ENCODE data around the gene RAB26. TPM values are rescaled to one million over a fixed set of nuclear protein-coding genes. Genes with fewer than 3 reads are reported as not detected.
"Not testable (repeated sequence)": the region's sequence is repeated elsewhere in the genome, so short reads cannot be mapped to it uniquely, and the experiment has no call there.

RAB26 gene
- polyA plus RNA-seq (2013) = 0.50 TPM

GRCh38 chr16:2147981-2148671 is at the start of gene RAB26:
Gene RAB26 (plus strand): TSS chr16:2148625. CDS start chr16:2148784, 159 bp downstream.
- CTCF ChIA-PET = interaction anchor here (0.5 to 3.5 kb wide), 13 partner anchors 9 to 1412 kb away, joined by 3 to 24 read pairs (median 4); no protein-coding TSS in a partner anchor
- POLR2A ChIA-PET = interaction anchor here (0.9 to 1.7 kb wide), 3 partner anchors 27 to 156 kb away, joined by 3 to 5 read pairs (median 4); partner anchors contain the start of gene ECI1
- Histone ChIP-seq H3K36me3 (ENCODE audit: control insufficient read depth in 4 of 4, insufficient read depth in 4 of 4, low read length in 3 of 4) (peaks cover 2 to 23% (median 15%) of the 10 kb centered on the region in 4 experiments), H3K27ac (ENCODE audit: insufficient read depth in 1 of 2, low read depth in 1 of 2, low read length in 2 of 2, poor library complexity in 1 of 2, severe bottlenecking in 2 of 2) (no peak within 1 kb of the TSS), H3K9me3 (ENCODE audit: control extremely low read depth in 1 of 5, control insufficient read depth in 4 of 5, insufficient read depth in 2 of 5, low read depth in 1 of 5, low read length in 4 of 5) (no peaks in the 10 kb centered on the region), H3K27me3 (replicated peaks in 2 of 5; ENCODE audit: control insufficient read depth in 4 of 5, insufficient read depth in 5 of 5, low read length in 4 of 5) (no peaks in the 10 kb centered on the region), H3K4me3 (ENCODE audit: control insufficient read depth in 1 of 7, extremely low read depth in 1 of 7, insufficient read depth in 4 of 7, low read depth in 2 of 7, low read length in 6 of 7) (peak within 1 kb of the TSS in 6 of 7 experiments; percentile 42 to 73 (median 54)), H3K4me1 (ENCODE audit: control extremely low read depth in 1 of 4, control insufficient read depth in 4 of 4, insufficient read depth in 4 of 4, low read length in 3 of 4) (peaks cover 0 to 62% (median 38%) of the 10 kb centered on the region in 4 experiments)
- peak; percentile 30 to 68 (median 62) for DNase-seq
- WGBS (ENCODE audit: insufficient coverage) = under 1% methylated on average over 32 of the region's 55 CpGs

- CTCF ChIA-PET; POLR2A ChIA-PET; H3K27ac ChIP-seq (ENCODE audit: insufficient read depth in 1 of 2, low read depth in 1 of 2, low read length in 2 of 2, poor library complexity in 1 of 2, severe bottlenecking in 2 of 2); DNase-seq; H3K27me3 ChIP-seq (replicated peaks in 2 of 5; ENCODE audit: control insufficient read depth in 4 of 5, insufficient read depth in 5 of 5, low read length in 4 of 5); H3K4me3 ChIP-seq (ENCODE audit: control insufficient read depth in 1 of 7, extremely low read depth in 1 of 7, insufficient read depth in 4 of 7, low read depth in 2 of 7, low read length in 6 of 7); H3K9me3 ChIP-seq (ENCODE audit: control extremely low read depth in 1 of 5, control insufficient read depth in 4 of 5, insufficient read depth in 2 of 5, low read depth in 1 of 5, low read length in 4 of 5); H3K4me1 ChIP-seq (ENCODE audit: control extremely low read depth in 1 of 4, control insufficient read depth in 4 of 4, insufficient read depth in 4 of 4, low read length in 3 of 4): not testable (repeated sequence)
- peaks cover 2 to 34% (median 12%) of the 10 kb centered on the region in 4 experiments for H3K36me3 ChIP-seq (ENCODE audit: control insufficient read depth in 4 of 4, insufficient read depth in 4 of 4, low read length in 3 of 4)
- 96% methylated on average over 8 of the region's 16 CpGs for WGBS (ENCODE audit: insufficient coverage)
Measured at GRCh38 chr16:2101581-2101980, 46.8 kb upstream of the RAB26 start.

GRCh38 chr16:2102471-2102870 is 46.0 kb upstream of the RAB26 start:
- Histone ChIP-seq H3K9me3 (ENCODE audit: control extremely low read depth in 1 of 5, control insufficient read depth in 4 of 5, insufficient read depth in 2 of 5, low read depth in 1 of 5, low read length in 4 of 5) (no peaks in the 10 kb centered on the region), H3K4me3 (ENCODE audit: control insufficient read depth in 1 of 7, extremely low read depth in 1 of 7, insufficient read depth in 4 of 7, low read depth in 2 of 7, low read length in 6 of 7) (no peak overlapping the region), H3K27me3 (replicated peaks in 2 of 5; ENCODE audit: control insufficient read depth in 4 of 5, insufficient read depth in 5 of 5, low read length in 4 of 5) (no peaks in the 10 kb centered on the region), H3K27ac (ENCODE audit: insufficient read depth in 1 of 2, low read depth in 1 of 2, low read length in 2 of 2, poor library complexity in 1 of 2, severe bottlenecking in 2 of 2) (no peak overlapping the region), H3K36me3 (ENCODE audit: control insufficient read depth in 4 of 4, insufficient read depth in 4 of 4, low read length in 3 of 4) (peaks cover 2 to 28% (median 7%) of the 10 kb centered on the region in 4 experiments), H3K4me1 (ENCODE audit: control extremely low read depth in 1 of 4, control insufficient read depth in 4 of 4, insufficient read depth in 4 of 4, low read length in 3 of 4) (no peaks in the 10 kb centered on the region)
- POLR2A ChIA-PET = no interaction called here
- DNase-seq = no peak
- 96% methylated on average over 16 of the region's 19 CpGs for WGBS (ENCODE audit: insufficient coverage)
- CTCF ChIA-PET = no interaction called here

GRCh38 chr16:2104464-2104863 is 44.0 kb upstream of the RAB26 start:
- 100% methylated on average over 2 of the region's 20 CpGs for WGBS (ENCODE audit: insufficient coverage)
- H3K36me3 ChIP-seq (ENCODE audit: control insufficient read depth in 4 of 4, insufficient read depth in 4 of 4, low read length in 3 of 4) = peaks cover 2 to 36% (median 7%) of the 10 kb centered on the region in 4 experiments
- H3K27me3 ChIP-seq (replicated peaks in 2 of 5; ENCODE audit: control insufficient read depth in 4 of 5, insufficient read depth in 5 of 5, low read length in 4 of 5); H3K4me3 ChIP-seq (ENCODE audit: control insufficient read depth in 1 of 7, extremely low read depth in 1 of 7, insufficient read depth in 4 of 7, low read depth in 2 of 7, low read length in 6 of 7); DNase-seq; H3K4me1 ChIP-seq (ENCODE audit: control extremely low read depth in 1 of 4, control insufficient read depth in 4 of 4, insufficient read depth in 4 of 4, low read length in 3 of 4); CTCF ChIA-PET; H3K9me3 ChIP-seq (ENCODE audit: control extremely low read depth in 1 of 5, control insufficient read depth in 4 of 5, insufficient read depth in 2 of 5, low read depth in 1 of 5, low read length in 4 of 5); POLR2A ChIA-PET; H3K27ac ChIP-seq (ENCODE audit: insufficient read depth in 1 of 2, low read depth in 1 of 2, low read length in 2 of 2, poor library complexity in 1 of 2, severe bottlenecking in 2 of 2): not testable (repeated sequence)

GRCh38 chr16:2105291-2105690 is 43.1 kb upstream of the RAB26 start:
- H3K27me3 ChIP-seq (replicated peaks in 2 of 5; ENCODE audit: control insufficient read depth in 4 of 5, insufficient read depth in 5 of 5, low read length in 4 of 5); H3K4me1 ChIP-seq (ENCODE audit: control extremely low read depth in 1 of 4, control insufficient read depth in 4 of 4, insufficient read depth in 4 of 4, low read length in 3 of 4); DNase-seq; H3K4me3 ChIP-seq (ENCODE audit: control insufficient read depth in 1 of 7, extremely low read depth in 1 of 7, insufficient read depth in 4 of 7, low read depth in 2 of 7, low read length in 6 of 7); H3K9me3 ChIP-seq (ENCODE audit: control extremely low read depth in 1 of 5, control insufficient read depth in 4 of 5, insufficient read depth in 2 of 5, low read depth in 1 of 5, low read length in 4 of 5); POLR2A ChIA-PET; CTCF ChIA-PET; H3K27ac ChIP-seq (ENCODE audit: insufficient read depth in 1 of 2, low read depth in 1 of 2, low read length in 2 of 2, poor library complexity in 1 of 2, severe bottlenecking in 2 of 2): not testable (repeated sequence)
- peaks cover 2 to 38% (median 3%) of the 10 kb centered on the region in 4 experiments for H3K36me3 ChIP-seq (ENCODE audit: control insufficient read depth in 4 of 4, insufficient read depth in 4 of 4, low read length in 3 of 4)
- 98% methylated on average over 17 of the region's 21 CpGs for WGBS (ENCODE audit: insufficient coverage)

- WGBS (ENCODE audit: insufficient coverage) = 97% methylated on average over 6 of the region's 22 CpGs
- H3K36me3 ChIP-seq (ENCODE audit: control insufficient read depth in 4 of 4, insufficient read depth in 4 of 4, low read length in 3 of 4) = peaks cover 2 to 40% (median 4%) of the 10 kb centered on the region in 4 experiments
- H3K4me3 ChIP-seq (ENCODE audit: control insufficient read depth in 1 of 7, extremely low read depth in 1 of 7, insufficient read depth in 4 of 7, low read depth in 2 of 7, low read length in 6 of 7); H3K27ac ChIP-seq (ENCODE audit: insufficient read depth in 1 of 2, low read depth in 1 of 2, low read length in 2 of 2, poor library complexity in 1 of 2, severe bottlenecking in 2 of 2); DNase-seq; H3K4me1 ChIP-seq (ENCODE audit: control extremely low read depth in 1 of 4, control insufficient read depth in 4 of 4, insufficient read depth in 4 of 4, low read length in 3 of 4); H3K9me3 ChIP-seq (ENCODE audit: control extremely low read depth in 1 of 5, control insufficient read depth in 4 of 5, insufficient read depth in 2 of 5, low read depth in 1 of 5, low read length in 4 of 5); POLR2A ChIA-PET; H3K27me3 ChIP-seq (replicated peaks in 2 of 5; ENCODE audit: control insufficient read depth in 4 of 5, insufficient read depth in 5 of 5, low read length in 4 of 5); CTCF ChIA-PET: not testable (repeated sequence)
Measured at GRCh38 chr16:2105769-2106168, 42.7 kb upstream of the RAB26 start.

GRCh38 chr16:2106211-2106610 is 42.2 kb upstream of the RAB26 start:
- H3K27ac ChIP-seq (ENCODE audit: insufficient read depth in 1 of 2, low read depth in 1 of 2, low read length in 2 of 2, poor library complexity in 1 of 2, severe bottlenecking in 2 of 2); POLR2A ChIA-PET; H3K4me1 ChIP-seq (ENCODE audit: control extremely low read depth in 1 of 4, control insufficient read depth in 4 of 4, insufficient read depth in 4 of 4, low read length in 3 of 4); CTCF ChIA-PET; H3K4me3 ChIP-seq (ENCODE audit: control insufficient read depth in 1 of 7, extremely low read depth in 1 of 7, insufficient read depth in 4 of 7, low read depth in 2 of 7, low read length in 6 of 7); H3K27me3 ChIP-seq (replicated peaks in 2 of 5; ENCODE audit: control insufficient read depth in 4 of 5, insufficient read depth in 5 of 5, low read length in 4 of 5); H3K9me3 ChIP-seq (ENCODE audit: control extremely low read depth in 1 of 5, control insufficient read depth in 4 of 5, insufficient read depth in 2 of 5, low read depth in 1 of 5, low read length in 4 of 5); DNase-seq: not testable (repeated sequence)
- WGBS (ENCODE audit: insufficient coverage) = 99% methylated on average over 19 of the region's 38 CpGs
- H3K36me3 ChIP-seq (ENCODE audit: control insufficient read depth in 4 of 4, insufficient read depth in 4 of 4, low read length in 3 of 4) = peaks cover 2 to 44% (median 6%) of the 10 kb centered on the region in 4 experiments

Measured in common myeloid progenitor, CD34-positive (primary cell).